Left renal cortex interstitium (tissue), 4 donors: ENCODE measurements around the gene PAPOLG. TPM values are rescaled to one million over a fixed set of nuclear protein-coding genes. Genes with fewer than 3 reads are reported as not detected.
"Not testable (repeated sequence)": the region's sequence is repeated elsewhere in the genome, so short reads cannot be mapped to it uniquely, and the experiment has no call there.

Source experiments
- DNase-seq, 4 donors: peaks; one replicate each; pipeline ENCODE4 v3.0.0-alpha.2; 2013; ENCODE audit warnings: low read depth in 4 of 4, low spot score in 2 of 4, missing footprints in 1 of 4
- polyA plus RNA-seq, 4 donors: library from polyadenylated mRNA; unstranded; fragments of 120-200 nt; gene quantifications; one replicate each; pipeline ENCODE4 v1.2.1, GENCODE V29; 2013; ENCODE audit not compliant: insufficient read length in 4 of 4

The PAPOLG gene
- polyA plus RNA-seq, 4 donors, result 18.6 to 25.4 (median 23.1) TPM

DNA sequence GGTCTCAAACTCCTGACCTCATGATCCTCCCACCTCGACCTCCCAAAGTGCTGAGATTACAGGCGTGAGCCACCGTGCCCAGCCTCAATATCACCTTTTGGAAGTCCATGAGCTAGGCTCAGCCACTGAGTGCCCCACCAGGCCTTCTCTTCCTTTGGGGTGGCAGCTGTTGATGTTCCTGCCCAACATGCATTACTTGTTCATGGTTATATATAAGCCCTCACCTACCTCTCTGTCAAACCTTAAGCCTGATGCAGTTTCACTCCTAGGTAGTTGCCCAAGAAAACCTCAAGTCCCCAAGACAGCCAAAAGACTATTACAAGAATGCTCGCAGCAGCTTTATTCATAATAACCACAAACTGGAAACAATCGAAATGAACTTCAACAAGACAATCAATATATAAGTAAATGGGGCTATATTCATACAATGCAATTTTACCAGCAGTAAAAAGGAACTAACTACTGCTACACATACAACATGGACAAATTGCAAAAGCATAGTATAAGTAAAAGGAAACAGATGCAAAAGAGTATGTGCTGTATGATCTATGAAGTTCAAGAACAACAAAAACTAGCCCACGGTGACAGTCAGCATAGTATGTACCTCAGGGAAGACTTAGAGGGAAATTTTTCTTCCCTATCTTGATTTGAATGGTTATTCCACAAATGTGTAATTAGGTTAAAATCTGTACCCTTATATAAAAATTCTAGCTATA is 65.7 kb downstream of the PAPOLG start:
- no peak for DNase-seq

DNA sequence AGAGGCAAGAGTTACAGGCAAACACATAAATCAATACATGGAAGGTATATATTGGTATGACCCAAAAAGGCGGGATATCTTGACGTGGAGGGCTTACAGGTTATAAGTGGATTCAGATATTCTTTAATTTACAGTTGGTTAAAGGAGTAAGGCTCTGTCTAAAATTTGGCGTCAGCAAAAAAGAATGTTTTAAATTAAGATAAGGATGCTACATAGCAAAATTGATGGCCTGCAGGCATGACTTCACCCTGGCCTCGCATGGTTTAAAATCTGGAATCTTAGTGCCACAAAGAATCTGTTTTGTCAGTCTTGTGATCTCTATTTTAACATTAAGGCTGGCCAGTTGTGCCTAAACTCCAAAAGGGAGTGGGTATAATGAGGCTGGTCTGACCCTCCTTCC is 66.9 kb downstream of the PAPOLG start:
- DNase-seq, result no peak

DNA sequence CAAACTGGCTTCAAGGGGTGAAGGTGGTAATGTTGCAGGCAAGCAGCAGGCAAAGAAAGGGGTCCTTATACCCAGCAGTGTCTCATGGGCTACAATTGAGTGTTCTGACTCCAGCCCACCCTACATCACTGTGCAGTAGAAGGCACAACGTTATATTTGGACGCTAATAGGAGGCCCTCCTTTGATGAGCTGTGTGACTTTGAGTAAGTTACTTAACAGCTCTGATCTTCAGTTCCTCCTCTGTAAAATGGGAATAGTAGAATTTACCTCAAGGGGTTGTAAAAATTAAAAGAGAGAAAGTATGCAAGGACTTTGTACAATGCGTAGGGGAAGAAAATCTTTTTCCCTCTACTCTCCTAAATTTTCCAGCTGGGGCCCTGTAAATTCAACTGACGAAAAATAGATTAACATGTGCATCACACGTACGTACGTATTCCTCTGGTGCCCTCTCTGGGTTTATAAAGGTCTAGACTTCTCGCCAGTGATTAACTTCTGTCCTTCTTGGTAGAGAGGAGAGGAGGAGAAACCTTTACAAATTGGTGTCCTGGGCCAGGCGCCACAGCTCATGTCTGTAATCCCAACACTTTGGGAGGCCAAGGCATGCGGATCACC is 67.7 kb downstream of the PAPOLG start:
- DNase-seq, result no peak

DNA sequence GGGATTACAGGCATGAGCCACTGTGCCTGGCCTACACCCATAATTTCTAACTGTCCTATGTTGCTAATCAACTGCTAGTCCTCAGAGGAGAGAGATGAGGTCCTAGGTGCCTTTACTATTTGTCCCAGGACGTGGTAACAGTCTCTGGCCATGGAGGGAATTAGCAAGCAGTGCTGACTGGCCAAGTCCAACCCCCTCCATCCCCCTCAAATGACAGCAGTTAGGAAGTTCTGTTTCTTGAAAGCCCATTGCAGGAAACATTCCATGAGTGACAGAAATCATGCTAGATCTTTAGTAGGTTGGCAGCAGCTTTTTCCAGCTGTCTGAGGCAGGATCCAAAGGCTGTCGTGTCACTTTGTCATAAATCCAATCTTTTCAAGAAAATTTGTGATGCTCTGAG is 69.6 kb downstream of the PAPOLG start:
- no peak for DNase-seq

DNA sequence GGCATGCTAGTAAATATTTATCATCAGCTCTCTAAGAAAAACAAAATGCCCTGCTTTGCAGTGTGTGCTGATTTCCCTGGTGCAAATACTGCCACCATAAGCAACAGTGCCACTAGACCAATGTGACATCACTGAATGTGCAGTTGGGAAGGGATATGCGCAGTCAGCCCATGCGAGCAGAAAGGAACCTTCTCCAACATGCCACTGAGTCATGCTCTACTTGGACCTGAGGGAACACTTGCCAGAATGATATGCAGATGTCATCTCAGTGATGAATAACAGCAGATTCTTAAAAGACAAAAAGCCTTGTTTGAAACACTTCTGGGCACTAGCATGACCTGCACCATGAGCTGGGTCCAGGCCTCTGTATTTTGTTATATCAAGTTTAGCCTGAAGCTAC is 70.0 kb downstream of the PAPOLG start:
- no peak for DNase-seq

DNA sequence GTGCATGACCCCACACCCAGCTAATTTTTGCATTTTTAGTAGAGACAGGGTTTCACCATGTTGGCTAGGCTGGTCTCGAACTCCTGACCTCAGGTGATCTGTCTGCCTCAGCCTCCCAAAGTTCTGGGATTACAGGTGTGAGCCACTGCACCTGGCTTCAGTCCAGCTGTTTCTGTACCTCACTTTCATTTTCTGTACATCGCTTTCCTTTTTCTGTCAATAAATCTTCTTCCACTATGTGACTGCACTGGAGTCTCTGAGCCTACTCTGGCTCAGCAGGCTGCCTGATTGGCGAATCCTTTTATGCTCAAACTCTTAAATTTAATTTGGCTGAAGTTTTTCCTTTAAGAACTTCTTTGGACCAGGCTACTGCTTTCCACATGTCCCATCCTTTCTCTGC is 70.8 kb downstream of the PAPOLG start:
- not testable (repeated sequence) for DNase-seq

DNA sequence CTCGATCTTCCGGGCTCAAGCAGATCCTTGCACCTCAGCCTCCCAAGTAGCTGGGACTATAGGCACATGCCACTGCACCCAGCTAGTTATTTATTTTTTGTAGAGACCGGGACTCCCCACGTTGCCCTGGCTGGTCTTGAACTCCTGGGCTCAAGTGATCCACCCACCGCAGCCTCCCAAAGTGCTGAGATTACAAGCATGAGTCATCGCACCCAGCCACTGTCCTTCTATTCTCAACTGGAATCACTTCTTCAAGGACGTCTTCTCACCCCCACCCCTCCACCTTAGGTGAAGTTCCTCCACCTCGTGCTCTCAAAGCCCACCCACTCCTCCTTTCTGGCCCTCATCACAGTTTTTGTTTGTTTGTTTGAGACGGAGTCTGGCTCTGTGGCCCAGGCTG is 71.3 kb downstream of the PAPOLG start:
- no peak for DNase-seq

DNA sequence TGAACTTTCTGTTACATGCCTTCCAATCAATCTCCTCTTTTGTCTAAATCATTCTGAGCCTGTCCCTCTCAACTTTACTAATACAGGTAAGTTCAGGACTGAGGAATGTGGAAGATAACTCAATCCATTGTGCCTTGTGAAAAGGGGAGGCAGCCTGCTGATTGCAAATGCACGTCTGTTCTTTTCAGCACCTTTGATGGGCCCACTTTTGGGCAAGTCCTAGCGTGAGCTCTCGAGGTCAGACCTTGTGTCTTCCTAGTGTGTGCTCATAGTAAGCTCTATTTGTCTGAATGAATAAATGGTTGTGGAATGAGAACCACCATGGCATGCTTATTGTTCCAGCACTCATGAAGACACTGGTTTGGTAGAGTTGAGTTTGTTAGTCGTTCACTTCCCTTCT is 74.9 kb downstream of the PAPOLG start:
- DNase-seq, result no peak

DNA sequence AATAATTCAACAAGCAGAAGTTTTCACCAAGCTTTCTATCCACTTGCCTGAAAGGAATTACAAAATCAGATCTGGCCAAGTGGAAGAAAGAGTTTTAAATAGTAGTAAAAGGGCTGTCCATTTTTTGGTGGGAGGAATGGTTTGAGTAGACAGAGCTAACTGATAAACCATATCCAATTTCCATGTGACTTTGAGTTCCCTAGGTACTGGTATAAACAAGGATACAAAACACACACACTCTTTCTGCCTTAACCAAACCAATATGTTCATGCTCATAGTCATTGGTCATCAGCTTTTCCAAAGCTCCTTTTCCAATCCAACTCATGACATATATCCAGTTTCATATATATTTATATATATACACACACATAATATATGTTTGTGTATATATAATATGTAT is 75.9 kb downstream of the PAPOLG start:
- DNase-seq, result no peak

DNA sequence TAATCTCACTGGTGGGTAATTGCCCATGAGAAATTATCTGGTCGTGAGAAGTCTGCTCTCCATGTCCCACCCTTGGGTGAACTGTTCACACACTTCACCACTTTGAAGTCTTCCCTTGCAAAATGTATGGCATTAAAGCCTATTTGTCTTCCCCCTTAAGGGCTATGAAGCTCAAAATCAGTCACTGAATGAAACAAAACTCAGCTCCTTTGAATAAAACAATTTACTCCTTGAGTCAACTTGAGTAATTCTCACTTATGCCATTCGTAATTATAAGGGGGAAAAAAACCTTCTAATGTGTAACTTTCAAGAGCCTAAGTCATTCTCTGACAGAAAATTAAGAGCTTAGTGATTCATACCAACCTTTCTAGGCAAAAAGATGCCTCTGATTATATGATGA is 76.6 kb downstream of the PAPOLG start:
- no peak for DNase-seq

DNA sequence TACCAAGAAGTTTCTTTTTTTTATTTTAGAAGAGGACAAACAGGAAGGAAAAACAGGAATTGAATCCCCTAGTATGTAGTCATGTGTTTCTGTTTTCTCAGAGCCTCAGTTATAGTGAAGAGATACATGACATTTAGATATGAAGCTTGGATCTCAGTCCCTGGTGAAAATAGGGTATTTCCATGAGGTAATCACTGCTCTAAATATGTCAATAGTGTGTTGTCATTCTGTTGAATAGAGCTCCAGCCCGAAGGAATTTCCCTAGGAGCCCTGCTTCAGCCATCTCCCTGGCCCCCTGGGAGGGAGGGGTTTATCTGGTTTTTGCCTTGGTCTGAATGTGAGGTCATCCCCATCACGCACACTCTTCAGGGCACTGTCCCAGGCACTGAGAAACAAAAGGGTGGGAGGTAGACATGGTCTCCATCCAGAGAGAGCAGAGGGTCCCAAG is 78.2 kb downstream of the PAPOLG start:
- DNase-seq, result no peak

DNA sequence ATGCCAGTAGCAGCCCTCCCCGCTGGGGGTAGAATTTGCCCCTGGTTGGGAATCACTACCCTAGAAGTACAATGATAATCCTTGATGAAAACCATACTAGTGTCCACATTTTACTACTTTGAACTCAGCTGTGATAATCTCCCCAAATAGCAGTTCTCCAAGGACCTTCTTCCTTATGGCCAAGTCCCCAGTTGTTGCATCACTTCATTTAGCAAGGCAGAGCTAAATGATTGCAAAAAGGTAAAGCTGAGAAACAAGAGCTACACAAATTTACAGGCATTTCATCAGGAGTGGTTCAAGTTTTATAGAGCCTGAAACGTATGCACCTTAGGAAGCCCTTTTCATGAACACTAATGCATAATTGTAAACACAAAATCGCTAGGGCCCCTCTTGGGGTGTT is 80.4 kb downstream of the PAPOLG start:
- DNase-seq, result no peak

DNA sequence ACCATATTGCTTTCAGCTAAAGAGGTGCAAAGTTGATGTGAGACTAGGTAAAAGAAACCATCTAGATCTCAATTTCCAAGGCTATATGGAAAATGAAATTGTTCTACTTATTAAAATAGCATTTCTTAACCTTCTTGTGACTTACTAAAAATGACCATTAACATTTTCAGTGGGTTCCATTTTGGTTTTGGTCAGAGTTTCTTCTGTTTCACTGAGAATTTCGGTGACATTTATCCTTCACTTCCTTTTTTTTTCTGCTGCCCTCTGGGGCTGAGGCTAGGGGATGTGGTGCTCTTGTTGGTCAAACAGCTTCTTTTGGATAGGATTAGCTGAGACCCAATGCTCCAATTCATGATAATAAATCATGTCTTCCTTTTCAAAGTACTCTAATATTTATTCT is 81.1 kb downstream of the PAPOLG start:
- DNase-seq, result no peak

DNA sequence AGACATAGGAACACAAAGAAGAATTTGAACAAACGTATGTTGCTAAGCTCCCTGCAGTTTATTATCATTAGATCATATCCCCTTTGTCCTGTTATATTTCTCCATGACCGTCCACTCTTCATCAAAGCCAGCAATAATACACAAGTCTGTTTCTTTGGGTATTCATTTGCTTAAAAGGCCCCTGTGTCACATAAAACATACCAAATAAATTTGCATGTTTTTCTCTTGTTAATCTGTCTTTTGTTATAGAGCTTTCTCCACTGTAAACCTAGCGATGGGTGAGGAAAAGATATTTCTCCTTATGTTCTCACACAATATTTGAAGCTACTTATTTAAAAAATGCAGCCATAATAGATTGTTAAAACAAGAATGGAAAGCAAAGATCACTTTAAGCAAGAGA is 82.4 kb downstream of the PAPOLG start:
- no peak for DNase-seq

DNA sequence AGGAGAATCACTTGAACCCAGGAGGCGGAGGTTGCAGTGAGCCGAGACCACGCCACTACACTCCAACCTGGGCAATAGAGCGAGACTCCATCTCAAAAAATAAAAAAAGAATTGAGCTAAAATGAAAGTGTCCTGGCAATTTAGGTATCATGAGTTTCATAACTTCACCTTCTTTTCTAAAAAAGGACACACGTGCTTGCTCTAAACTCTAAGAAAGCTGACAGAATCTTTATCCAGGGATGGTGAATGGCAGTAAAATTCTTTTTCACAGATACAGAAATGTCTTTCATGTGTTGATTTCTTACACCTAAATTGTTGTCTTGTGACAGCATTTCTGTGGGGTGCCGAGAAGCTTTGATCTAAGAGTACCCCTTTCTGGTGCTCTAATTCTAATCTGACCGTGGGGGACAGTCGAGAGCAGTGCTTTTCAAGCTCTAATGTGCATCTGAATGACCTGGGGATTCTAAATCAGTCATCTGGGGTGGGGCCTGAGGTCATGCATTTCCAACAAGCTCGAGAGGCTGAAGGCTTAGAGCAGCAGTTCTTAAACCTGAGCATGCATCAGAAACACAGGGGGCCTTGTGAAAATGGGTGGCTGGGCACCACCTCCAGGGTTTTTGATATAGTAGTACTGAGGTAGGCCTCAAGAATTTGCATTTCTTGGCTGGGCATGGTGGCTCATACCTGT is 83.2 kb downstream of the PAPOLG start:
- DNase-seq, result no peak

DNA sequence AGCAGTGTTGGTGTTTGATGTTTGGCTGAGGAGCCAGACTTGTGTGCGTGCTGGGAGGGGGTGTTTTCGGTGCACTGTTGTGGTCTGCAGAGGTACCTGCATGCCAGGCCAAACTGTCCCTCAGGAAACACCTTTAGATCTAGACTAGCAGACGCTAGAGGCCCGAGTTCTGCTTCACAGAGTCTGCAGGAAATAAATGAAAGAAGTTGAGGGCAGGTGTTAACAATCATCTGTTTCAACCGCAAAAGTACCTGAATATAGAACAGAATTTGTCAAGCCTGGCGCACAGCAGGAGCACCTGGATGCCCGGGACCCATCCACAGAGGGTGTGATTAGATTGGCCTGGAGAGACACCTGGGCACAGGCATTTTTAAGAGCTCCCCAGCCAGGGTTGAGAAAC is 84.8 kb downstream of the PAPOLG start:
- DNase-seq, result no peak

DNA sequence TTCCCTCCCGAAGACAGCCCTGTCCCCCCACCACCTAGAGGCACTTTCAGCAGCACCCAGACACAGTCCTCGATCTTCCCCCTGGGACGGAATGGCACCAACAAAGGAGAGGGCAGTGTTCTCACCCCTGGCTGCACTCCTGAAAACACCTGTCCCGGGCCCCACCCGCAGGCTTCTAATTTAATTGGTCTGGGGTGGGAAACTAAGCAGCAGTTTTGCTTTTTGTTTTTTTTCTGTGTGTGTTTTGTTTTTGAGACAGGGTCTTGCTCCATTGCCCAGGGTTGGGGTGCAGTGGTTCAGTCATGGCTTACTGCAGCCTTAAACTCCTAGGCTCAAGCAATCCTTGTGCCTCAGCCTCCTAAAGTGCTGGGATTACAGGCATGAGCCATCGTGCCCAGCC is 86.9 kb downstream of the PAPOLG start:
- DNase-seq, result no peak

DNA sequence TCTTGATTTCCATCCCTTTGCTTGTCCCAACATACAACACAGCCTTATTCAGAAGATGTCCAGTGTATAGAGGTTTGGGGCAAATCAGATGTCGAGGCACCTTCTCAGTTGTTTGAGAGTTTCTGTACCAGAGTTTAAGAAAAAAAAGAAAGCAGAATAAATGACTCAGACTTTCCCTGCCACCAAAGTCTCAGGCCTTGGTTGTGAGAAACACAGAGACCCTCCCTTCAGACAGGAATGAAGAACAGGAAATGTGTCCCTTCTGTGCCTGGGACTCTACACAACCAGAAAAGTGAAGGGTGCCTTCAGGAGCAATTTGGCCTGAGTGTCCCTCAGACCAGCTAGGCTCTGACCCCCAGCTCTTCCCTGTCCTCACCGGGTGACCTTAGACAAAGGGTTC is 88.0 kb downstream of the PAPOLG start:
- DNase-seq, result no peak

DNA sequence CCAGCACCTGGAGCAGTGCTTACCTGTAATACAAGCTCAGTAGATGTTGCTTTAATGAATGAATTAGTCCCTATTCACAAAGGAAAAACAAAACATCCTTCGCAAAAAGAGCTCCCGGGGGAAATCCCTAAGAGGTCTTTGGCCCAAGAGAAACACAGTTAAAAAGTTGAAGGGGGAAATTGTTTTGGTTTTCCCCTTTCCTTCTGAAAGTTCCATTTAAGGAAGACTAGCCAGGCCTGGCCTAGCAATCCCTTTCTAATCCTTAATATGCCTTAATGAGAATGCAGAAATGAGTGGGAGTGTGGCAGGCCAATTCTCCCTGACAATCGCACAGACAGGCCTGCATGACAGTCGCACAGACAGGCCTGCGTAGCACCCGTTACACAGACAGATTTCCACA is 91.8 kb downstream of the PAPOLG start:
- DNase-seq, result no peak
